Stimulated activated CD8-positive, alpha-beta memory T cell treated with anti-CD3 and anti-CD28 coated beads, Interleukin-4, amount 100 ng/mL, for 4 hours (primary cell): Measurements from ENCODE around the gene MVD.

Source experiments
- DNase-seq, 2 donors: peaks; one replicate each; pipeline ENCODE4 v3.0.0-alpha.2; 2020; ENCODE audit warnings: low read depth in 2 of 2, low spot score in 1 of 2

The MVD gene

DNA sequence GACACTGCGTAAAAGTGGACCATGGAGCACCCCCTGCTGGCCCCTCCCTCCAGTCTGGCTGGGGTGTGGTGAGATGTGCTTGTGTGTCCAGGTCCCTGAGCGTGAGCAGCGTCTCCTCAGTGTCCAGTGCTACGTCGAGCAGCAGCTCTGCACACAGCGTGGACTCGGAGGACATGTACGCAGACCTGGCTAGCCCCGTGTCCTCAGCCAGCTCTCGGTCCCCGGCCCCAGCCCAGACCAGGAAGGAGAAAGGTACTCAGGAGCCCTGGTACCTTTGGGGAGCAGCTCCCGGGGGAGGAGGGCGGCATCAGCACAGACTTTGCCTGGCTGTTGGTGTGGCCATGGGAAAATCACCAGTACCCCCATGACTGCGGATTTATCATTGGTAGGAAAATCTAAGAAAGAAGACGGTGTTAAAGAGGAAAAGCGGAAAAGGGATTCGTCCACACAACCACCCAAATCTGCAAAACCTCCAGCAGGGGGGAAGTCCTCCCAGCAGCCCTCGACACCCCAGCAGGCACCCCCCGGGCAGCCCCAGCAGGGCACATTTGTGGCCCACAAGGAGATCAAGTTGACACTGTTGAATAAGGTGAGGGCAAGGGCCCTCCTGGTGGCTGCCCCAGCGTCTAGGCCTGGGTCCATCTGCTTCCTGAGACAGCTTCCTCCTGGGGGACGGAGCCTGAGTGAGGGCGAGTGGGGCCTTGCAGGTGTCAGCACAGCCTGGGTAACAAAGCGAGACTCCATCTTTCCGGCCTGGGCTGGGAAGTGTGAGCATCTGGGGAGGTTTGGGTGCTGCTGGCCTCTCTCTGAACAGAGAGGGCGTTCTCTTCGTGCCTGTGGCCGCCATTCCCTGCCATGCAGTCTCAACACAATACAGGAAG, 35.1 kb downstream of the MVD start:
- no peak for DNase-seq

DNA sequence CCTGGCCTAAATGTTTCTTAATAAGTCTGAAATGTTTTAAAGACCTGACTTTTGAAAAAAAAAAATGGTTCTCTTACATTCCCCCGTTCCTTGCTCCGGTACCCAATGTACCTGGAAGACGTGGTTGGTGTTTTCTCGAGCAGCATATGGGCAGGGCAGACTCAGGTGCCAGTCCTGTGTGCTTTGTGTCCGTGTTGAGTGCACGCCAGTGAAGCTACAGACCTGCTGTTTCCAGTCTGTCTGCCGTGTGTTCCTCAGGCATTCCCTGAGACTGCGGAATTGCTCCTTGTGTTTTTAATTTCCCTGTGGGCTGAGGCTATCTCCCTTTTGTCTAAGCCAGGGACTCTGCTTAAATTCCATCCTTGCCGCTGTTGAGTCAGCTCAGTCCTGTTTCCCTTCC, 36.2 kb downstream of the MVD start:
- no peak for DNase-seq

DNA sequence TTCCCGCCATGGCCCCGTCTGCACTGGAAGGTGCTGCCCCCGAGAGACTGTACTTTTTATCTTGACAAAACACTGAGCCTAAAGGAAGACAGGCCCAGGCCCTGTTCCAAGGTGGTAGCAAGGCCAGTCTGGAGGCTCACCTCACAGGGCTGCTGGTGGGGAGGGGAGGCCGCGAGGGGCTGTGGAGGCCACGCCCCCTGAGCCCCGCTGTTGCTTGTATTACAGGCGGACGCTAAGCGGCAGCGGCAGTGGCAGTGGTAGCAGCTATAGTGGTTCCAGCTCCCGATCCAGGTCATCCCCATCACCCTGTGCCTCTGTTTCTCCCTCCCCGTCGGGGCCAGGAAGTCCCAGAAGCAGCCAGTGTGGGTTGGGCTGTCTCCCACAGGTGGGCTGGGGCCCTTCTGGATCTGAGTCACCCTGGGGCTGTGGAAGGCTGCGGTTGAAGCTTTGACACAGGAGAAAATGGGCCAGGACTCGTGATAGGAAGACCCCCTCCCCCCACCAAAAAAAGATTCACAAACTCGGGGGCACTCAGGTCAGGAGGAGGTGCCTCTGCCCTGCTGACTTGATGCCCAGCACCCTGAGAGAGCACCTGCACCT, 37.8 kb downstream of the MVD start:
- DNase-seq: no peak

- DNase-seq: no peak
Measured at GRCh38 chr16:88624481-88624880, 38.4 kb downstream of the MVD start.

DNA sequence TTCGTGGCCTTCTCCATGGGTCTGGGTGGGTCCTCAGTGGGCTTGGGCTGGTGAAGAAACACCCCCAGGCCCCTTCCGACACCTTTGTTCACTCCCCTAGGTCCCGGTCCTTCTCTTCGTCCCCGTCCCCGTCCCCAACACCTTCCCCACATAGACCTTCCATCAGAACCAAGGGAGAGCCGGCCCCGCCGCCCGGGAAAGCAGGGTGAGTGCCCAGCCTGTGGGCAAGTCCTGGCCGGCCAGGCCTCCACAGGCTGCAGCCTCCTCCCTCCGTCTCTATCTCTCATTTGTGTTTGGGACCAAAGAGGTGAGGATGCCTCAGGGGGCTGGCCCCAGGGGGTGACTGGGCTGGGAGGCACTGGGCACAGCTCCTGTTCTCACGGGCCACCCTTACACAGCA, 39.0 kb downstream of the MVD start:
- DNase-seq: no peak

DNA sequence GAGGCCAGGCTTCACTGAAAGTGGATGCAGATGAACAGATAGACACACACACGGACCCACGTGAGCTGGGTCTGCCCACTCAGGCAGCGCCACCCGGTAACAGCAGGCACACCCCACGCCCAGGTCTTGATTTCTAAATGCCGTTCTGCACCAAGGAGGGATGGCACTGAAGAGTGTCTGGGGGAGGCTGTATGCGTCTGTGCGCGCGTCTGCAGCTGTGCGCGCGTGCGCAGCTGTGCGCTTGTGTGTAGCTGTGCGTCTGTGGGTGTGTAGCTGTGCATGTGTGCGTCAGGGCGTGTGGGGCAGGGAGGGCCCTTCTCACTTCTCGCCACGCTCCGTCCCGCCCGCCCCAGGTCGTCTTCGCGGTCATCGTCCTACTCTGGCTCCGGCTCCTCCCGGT, 40.0 kb downstream of the MVD start:
- DNase-seq: no peak

- no peak for DNase-seq
Measured at GRCh38 chr16:88622125-88622524, 40.8 kb downstream of the MVD start.

GRCh38 chr16:88619859-88620815, 42.8 kb downstream of the MVD start:
- DNase-seq: peak; percentile 37 to 48

DNA sequence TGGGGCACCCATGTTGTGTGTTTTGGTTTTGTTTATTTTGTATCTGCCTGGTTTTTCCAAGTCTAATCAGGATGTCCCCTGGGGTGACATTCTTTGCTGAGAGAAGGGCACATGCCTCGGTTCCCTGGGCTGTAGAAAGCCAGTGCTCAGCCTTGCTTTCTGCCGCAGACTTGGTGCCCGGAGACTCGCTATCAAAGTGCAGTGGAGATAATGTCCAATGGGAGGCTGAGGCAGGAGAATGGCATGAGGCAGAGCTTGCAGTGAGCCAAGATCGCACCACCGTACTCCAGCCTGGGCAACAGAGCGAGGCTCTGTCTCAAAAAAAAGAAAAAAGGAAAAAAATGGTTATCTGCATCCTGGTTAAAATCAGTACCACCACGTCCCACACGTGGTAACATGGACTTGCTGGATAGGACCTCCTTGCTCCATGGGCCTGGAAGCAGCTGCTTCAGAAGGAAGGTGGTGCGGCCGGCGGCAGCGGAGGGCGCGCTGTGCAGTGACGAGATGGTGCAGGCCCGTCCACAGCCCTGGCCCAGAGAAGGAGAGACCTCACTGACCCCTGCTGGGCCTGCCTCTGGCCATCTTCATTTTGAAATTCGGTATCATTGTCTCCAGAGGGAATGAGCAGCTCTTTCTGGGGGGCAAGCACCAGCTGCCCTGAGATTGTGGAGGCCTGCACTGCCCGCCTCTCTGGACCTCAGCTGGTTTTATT, 43.8 kb downstream of the MVD start:
- no peak for DNase-seq

- DNase-seq: no peak
Measured at GRCh38 chr16:88618182-88618955, 44.5 kb downstream of the MVD start.

DNA sequence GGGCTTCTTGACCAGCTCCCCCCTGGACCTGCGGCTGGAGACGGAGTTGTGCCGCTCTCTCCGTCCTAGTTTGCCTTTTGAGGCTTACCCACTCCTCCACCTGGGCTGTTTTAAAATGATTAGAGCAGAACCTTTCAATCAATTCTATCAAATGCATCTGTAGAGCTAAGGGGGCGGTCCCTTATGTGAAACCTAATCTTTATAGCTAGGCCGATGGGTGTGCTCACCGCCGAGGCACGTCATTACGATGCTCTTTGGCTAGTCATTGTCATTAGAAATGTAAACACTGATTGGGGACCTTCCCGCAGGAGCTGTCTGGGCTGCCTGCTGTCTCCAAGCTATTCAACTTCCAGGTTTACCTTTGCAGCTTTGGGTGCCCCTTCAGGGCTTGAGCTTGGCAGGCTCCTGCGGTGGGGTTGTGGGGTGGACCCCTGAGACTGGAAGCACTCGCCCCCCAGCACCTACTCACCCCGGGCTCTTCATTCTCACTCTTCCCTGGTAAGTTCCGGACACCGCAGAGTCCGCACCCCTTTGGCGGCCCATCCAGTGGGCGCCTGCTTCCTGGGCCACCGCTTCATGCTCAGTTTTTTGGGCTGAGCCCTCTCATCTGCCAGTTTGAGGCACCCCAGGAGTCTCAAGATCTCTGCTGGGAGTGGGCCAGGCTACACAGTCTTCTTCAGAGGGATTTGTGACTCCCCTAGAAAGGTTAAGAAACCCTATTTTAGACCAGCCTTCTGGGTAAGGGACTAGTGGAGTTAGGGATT, 45.4 kb downstream of the MVD start:
- DNase-seq: no peak

DNA sequence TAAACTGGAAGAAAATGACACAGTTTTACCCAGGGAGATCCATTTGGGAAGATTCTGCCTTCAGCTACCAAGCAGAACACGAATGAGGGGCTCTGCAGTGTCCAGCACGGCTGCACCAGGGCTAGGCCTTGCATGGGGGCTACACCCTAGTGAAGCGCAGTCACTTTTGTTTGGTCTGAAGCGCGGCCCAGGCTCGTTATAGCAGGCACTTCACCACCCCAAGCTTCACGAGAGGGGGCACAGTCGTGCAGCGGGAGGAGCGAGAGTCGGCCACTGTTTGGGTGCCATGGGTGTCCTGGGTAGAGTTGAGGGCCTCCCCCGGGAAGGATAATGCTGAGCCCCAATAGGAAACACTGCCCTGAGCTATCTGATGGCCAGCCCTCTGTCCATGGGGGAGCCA, 46.2 kb downstream of the MVD start:
- DNase-seq: no peak

GRCh38 chr16:88616320-88616719, 46.6 kb downstream of the MVD start:
- no peak for DNase-seq

- DNase-seq: no peak
Measured at GRCh38 chr16:88614818-88615580, 47.9 kb downstream of the MVD start.

GRCh38 chr16:88613911-88614817, 48.7 kb downstream of the MVD start:
- no peak for DNase-seq

- no peak for DNase-seq
Measured at GRCh38 chr16:88613293-88613692, 49.6 kb downstream of the MVD start.

GRCh38 chr16:88610909-88611812, 51.7 kb downstream of the MVD start:
- no peak for DNase-seq
